NCI-H748 (cell line): ENCODE measurements around the gene TCF7L1.

ENCODE experiments used
- DNase-seq: peaks from one replicate; lab custom pipeline; 2025; ENCODE audit not compliant: unreplicated experiment; lab: John Stamatoyannopoulos, UW

The TCF7L1 gene

DNA sequence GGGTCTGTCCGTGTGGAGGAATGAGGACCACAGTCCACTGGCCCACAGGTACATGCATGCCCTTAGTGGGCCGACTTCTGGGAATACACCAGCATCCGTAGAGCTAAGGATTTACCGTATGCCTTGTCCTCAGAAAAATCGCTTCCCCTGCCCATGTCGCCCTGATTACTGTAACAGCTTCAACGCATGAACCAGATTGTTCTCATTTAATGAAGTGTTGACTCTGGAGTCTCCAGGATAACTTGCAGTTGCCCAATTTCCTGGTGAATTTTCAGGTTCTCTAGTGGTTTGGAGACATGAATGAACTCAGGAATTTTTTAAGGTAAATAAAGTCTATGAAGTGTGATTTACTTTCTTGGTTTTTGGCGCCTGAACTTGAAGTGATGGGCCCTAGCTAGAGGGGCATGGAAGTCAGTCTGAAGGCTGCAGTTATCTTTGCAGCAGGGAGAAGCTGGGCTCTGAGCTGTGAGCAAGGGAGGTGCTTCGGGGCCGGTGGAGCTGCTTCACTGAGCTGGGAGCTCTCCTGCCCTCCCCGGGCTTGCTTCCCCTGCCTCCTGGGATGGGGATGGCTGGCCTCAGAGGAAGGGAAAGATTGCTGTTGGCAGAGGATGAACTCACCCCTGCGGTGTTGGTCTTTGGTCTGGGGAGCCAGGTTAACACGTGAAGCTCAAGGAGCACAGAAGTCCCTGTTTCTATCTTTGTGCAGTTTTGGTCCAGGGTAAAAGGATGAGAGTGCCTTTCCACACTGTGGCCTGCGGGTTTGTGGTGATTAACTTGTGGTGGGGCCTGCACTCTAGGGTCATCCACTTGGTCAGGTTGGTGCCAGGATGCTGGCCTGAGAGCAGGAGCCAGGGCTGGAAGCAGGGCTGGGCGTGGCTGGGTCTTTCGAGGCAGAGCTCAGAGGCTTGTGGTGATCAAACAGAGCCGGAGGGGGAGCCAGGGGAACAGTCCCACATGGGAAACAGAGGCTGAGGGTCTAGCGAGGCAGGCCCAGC lies 28.1 kb downstream of the TCF7L1 start:
- no peak for DNase-seq

DNA sequence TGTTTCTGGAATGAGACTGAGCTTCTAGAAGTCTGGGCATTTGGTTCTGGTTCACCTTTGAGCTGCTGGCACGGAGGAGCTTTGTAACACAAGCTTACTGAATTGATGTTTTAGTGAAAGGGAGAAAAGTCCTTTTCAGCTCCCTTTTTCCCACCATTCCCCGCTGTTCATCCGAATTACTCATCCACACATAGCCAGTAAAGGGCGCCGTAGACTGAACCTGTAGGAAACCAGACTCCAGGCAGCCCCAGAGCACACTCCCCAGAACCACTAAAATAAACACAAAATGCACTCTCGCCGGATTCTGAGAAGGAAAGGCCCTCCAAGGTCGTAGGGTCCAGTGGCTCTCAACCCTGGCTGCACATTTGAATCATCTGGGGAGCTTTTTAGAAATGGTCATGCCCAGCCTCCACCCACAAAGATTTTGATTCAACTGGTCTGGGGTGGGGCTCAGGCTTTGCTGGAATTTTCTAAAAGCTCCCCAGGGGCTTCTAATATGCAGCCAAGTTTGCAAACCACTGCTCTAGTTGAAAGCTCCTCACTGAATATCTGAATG lies 29.6 kb downstream of the TCF7L1 start:
- DNase-seq, result no peak

DNA sequence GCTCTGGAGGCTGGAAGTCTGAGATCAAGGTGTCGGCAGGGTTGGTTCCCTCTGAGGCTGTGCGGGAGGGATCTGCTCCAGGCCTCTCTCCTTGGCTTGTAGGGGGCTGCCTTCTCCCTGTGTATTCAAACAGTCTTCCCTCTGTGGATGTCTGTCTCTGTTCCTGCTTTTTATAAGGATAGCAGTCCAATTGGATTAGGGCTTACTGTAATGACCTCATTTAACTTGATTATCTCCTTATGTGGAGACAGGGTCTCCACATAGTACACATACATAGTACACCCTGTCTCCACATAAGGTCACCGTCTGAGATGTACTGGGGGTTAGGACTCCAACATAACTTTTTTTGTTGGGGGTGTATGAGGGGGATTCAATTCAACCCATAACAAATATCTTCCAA lies 30.5 kb downstream of the TCF7L1 start:
- no peak for DNase-seq

DNA sequence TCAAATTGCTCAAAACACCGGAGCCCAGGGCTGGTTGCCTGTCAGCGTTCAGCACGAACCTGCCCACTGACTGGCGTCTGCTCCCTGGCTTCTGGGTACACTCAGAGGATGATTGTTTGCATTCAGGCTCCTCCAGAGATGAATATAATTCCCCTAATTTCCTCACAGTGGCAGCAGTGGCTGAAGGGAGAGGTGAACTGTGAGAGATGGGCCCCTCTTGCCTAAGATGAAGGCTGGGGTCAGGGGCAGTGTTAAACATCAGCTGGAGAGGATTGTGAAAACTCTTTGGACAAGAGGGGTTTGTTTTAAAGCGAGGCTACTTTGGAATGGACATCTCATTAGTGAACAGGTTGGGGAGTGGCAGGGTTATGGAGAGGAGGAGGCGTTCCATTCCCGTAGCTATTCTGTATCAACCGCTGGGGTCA lies 31.0 kb downstream of the TCF7L1 start:
- DNase-seq, result peak; percentile 7

DNA sequence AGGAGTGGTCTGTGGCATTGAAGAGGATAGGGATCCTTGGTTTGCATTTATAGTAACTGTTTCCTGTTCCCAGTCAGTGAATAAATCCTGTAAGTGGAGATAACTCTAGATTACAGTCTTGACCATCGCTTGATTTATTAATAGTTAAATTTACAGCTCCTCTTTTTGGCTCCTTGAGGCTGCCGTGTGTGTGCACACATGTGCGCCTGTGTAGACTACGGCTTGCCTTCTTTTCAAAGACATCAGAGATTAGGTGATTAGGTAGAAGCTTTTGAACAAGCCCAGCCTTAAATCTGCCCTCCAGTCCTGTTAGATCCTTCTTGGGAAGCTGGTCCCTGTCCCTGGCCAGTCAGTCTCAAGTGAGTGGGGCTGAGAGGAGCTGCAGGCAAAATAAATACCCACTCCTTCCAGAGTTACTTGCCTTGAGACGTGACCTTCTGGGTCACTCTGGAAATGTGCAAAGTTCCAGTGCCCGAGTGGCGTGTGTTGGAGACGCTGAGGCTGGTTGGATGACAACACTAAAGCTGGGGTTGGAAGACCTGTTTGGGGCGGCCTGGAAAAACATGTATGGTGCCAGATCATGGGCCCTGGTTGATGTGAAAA lies 32.0 kb downstream of the TCF7L1 start:
- DNase-seq, result no peak

DNA sequence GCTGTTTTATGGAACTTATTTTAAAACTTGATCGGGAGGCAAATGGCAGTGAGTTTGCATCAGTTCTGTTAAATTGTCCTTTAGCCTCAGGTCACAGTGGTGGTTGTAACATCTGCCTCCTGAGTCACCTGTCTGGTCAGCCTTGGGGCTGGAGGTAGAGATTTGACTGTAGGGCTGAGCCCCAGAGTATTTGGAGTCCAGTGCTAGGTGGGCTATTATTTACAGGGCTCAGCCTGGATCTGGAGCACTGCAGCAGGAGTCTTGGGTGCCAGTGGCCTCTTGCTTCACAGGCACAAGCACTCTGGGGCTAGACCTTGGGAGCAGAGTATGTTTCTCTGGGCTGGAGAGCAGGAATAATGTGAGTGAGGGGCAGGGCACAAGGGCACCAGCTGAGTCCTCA lies 32.8 kb downstream of the TCF7L1 start:
- DNase-seq, result no peak

DNA sequence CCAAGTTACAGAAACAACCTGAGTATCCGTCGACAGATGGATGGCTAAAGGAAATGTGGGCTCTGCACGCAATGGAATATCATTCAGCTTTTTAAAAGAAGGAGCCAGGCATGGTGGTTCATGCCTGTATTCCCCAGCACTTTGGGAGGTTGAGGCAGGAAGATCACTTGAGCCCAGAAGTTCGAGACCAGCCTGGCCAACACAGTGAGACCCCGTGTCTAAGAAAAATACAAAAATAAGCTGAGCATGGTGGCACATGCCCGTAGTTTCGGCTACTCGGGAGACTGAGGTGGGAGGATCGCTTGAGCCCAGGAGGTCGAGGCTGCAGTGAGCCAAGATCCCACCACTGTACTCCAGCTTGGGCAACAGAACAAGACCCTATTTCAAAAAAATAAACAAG lies 34.3 kb downstream of the TCF7L1 start:
- no peak for DNase-seq

DNA sequence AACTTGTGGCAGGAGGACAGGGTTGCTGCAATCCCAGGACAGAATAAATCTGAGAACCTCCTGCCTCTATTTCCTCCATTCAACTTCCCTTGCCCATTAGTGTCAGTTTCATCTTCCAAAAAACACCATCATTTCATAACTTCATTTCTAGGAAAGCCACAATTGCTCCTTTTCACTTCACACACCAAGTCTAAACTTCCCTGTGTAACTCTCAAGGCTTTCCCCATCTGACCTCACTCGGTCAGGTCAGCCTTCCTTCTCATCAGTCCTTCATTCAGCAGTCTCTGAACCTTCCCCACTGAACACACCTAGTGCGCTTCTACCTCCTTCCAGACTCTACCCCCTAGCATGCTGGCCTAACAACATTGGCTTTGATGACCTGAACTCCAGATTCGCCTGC lies 35.8 kb downstream of the TCF7L1 start:
- DNase-seq, result no peak

DNA sequence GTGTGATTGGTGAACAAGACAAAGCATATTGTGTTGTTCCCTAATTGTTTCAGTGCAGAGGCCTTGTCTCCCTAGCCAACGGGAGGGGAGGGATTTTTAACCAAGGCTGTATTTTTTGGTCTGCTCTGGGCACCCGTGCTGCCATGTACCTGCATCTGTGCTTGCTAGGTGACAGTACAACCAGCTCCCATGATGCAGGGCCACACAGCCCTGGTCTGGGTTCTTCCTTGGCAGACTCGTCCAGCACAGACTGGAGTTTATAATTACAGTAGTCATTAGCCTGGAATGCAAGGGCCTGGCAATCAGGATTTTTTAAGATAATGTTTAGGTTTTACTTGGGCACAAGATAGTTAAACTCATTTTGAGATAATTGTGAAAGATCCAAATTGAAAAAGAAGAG lies 36.4 kb downstream of the TCF7L1 start:
- no peak for DNase-seq

DNA sequence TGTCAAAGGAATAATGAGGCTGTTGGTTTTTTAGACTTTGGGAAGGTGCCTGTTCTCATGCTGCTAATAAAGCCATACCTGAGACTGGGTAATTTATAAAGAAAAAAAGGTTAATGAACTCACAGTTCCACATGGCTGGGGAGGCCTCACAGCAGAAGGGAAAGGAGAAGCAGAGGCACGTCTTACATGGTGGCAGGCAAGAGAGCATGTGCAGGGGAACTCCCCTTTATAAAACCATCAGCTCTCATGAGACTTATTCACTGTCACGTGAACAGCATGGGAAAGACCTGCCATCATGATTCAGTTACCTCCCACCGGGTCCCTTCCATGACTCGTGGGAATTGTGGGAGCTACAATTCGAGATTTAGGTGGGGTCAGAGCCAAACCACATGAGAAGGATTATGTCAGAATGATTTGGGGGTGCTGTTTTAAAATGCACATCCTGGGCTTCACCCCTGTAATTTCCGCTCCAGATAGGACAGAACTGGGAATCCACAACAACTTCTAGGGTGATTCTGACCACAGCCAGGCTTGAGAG lies 37.8 kb downstream of the TCF7L1 start:
- no peak for DNase-seq

DNA sequence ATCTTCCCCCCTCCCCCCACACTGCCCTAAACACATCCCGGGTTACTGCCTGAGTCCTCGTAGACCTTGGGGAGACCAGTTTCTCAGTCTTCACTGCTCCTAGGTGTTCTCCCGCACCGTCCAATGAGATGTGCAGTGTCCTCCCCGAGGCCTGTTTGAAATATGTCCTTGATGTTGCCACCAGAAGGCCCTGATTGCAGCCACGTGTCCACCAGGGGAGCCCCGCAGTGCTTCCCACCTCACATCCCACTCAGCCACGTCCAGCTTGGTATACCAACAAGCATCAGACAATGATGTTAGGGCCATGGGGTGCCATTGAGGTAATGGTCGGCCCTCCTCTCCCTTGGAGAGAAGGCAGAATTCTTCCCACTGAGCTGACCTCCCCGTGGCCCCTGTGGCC lies 38.7 kb downstream of the TCF7L1 start:
- no peak for DNase-seq

DNA sequence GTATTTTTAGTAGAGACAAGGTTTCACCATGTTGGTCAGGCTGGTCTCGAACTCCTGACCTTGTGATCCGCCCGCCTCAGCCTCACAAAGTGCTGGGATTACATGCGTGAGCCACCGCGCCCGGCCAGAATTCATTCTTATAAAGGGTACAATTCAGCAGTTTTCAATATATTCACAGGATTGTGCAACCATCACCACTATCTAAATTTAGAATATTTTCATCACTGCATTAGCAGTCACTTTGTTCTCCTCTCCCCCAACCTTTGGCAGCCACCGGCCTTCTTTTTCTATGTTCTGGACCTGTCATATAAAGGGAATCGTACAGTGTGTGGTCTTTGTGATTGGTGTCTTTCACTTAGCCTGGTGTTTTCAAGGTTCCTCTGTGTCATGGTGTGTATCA lies 40.7 kb downstream of the TCF7L1 start:
- DNase-seq, result no peak

DNA sequence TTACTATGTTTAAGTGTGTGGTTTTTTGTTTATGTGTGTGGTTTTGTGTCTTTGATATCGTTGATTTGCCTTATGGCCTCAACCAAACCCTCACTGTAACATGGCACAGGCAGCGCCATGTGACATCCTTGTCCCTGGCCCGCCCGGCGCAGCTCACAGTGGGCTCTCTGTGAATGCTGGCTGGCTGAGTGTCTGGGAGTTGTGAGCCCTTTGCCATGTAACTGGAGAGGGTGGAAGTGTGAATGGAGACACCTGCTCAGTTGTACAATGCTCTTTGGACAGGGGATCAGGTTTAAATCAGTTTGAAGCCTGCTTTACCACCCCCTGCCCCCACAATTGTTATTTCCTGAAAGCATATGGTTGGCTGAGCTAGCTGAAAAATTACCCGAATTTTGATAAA lies 41.8 kb downstream of the TCF7L1 start:
- no peak for DNase-seq

DNA sequence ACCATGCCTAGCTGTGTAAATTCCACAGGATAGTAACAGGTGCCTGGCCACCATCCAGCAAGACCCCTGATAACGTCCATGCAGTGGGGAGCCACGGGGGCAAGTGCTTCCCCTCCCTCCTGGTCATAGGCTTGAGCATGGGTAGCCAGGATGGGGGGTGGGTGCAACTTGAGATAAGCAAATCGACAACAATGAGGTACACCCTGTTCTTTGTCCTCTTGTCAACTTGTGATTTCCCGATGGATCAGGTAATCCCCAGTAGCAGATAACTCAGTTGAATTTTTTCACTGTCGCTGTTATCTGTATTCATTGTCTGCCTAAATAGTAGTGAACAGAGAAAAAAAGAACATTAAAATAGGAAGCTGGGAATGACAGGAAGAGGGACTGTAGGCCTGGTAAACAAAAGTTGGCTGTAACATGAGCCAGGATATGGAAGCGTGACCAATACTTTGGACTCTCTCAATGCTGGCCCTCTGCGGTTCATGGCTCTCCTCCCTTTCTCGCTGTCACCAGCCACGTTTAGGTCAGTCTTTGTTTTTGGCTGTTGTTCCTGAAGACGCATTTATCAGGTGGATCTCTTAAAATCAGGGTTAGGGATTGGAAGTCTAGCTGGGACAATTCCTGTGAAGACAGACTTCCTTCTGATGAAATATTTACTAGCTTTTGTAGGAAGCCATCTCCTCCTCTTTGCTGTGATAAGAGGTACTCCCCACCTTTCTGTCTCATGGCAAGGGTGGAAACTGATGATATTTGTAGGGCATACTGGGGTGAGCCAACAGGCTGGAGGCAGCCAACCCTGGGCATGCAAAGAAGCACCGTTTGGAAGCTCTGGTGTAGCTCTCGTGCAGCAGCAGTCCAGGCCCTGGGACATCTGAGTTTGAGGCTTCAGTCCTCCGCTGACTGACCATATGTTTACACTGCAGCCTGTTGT lies 42.4 kb downstream of the TCF7L1 start:
- peak; percentile 3 for DNase-seq

DNA sequence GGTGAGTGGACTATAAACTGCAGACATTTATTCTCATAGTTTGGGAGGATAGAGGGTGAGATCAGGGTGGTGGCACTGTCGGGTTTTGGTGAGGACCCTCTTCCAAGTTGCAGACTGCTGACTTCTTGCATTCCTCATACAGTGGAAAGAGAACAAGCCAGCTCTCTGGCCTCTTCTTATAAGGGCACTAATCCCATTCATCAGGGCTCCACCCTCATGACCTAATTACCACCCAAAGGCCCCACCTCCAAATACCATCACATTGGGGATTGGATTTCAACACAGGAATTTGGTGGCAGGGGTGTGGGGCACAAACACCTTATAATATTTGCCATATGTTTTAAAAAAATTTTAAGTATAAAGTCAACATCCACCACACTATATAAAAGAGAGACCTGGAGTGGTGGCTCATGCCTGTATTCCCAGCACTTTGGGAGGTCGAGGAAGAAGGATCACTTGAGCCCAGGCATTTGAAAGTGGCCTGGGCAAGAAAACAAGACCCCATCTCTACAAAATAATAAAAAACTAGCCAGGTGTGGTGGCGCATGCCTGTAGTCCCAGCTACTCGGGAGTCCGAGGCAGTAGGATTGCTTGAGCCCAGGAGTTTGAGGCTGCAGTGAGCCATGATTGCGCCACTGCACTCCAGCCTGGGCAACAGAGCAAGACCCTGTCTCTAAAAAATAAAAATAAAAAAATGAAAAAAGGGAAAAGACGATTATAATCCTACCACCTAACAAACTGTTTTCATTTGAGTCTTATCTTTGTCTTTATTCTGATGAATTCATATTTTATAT lies 44.0 kb downstream of the TCF7L1 start:
- no peak for DNase-seq

DNA sequence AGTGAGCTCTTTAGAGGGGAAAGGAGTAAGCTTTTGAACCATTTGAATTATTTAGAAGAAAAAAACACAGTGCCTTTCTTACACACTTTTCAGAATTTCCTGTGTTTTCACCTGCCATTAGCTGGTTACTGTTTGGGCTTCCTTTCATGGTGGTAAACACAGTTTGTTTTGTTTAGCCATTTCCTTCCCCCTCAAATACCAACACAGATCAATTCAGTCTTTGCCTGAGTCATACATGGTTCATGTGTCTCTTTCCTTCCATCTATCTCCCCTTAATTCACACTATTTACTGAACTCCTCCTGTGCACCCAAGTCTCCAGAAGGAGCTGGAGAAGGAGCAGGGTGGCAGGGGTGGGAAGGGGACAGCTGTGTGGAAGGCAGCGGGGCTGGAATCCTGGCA lies 45.0 kb downstream of the TCF7L1 start:
- DNase-seq, result no peak

DNA sequence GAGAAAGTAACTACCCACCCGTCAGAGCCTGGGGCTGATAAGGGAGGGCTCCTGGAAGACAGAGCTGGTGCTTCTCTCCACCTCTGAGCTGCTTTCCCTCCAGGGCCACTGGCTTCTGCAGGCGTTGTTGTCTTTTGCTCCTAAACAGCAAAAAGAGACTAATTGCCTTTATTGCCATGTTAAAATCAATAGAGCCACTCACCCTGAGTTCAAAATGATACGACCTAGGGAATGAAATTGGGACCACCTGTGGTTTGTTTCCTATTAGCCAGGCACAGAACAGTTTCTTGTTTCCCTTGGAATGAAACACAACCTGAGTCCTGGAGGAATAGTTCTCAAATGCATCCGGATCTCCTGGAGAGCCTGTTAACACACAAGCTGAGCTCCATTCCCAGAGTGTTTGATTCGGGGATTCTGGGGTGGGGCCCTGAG lies 45.8 kb downstream of the TCF7L1 start:
- no peak for DNase-seq

DNA sequence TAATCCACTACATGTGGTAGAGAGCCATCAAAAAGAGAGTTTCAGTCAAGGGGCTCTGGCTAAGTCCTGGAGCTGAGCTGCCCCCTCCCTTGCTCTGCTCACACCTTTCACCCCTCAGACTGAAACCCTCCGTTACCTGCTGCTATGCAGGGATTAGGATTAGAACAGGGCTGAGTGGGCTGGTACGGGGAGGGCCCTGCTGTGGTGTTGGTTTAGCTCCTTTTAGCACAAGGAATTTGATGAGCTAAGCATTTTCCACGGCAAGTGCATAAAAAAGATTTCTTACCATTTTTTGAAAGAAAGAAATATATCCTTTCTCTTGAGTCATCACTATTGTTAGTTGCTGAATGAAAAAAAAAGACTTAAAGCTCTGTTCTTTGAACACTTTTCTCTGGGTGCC lies 46.3 kb downstream of the TCF7L1 start:
- no peak for DNase-seq

DNA sequence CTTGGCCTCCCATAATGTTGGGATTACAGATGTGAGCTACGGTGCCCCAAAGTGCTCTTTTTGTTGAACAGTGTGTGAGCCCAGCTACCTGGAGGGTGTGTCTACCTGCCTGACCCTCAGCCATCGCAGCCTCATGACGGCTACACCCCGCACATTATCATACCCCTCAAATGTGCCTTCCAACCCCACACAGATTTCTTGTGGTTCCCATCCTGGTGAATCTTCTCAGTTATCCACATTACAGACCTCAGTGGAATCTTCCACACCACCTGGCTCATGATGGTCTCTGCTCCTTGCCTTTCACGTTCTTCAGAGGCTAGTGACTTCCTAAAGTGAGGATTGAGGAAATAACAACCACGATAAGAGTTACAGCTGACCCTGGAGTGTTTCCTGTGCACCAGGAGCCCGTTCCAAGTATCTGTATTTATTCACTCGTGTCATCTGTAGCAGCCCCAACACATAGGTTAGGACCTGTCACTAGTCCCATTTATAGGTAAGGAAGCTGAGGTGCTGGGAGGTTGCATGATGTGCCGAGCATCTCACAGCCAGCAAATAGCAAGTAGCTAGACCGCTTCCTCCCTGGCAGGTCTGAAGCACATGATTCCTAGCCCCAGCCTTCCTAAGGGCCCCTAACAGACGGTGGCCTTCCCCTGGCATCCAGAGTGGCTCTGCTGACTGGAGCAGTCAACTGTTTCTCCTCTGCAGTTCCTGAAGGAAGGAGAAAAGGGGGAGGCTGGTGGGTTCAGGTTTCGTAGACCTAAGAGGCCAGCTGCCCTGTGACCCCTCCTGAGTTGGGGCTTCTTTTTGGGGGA lies 47.3 kb downstream of the TCF7L1 start:
- no peak for DNase-seq
